SK-N-SH (cell line): ENCODE results near the gene HSBP1. TPM values are rescaled to one million over a fixed set of nuclear protein-coding genes. Genes with fewer than 3 reads are reported as not detected.

Experiments
- CTCF ChIA-PET: fragments of 300-600, 350-600 bp; formaldehyde crosslinking; extraction: SDS; loops from one replicate; lab custom pipeline; 2021; lab: Yijun Ruan, JAX
- POLR2A ChIA-PET: fragments of 350-600 bp; sonication (Branson Sonifier 250); formaldehyde crosslinking; extraction: SDS; loops from one replicate; lab custom pipeline; 2020; ENCODE audit warnings: antibody characterized with exemption, inconsistent platforms; lab: Yijun Ruan, JAX
- DNase-seq: peaks from one replicate; pipeline ENCODE4 v3.0.0; 2012
- H2AFZ ChIP-seq: fragments of 200-600 bp; sonication (generic); 2 replicates; pipeline ENCODE4 v1.8.1; 2016; ENCODE audit warnings: antibody characterized with exemption, mild to moderate bottlenecking, low read depth
- H3F3A ChIP-seq: fragments of 200-600 bp; sonication (generic); replicated peaks from 2 replicates; pipeline ENCODE3; 2016; ENCODE audit warnings: antibody characterized with exemption, mild to moderate bottlenecking; ENCODE audit not compliant: insufficient read depth
- H3K27ac ChIP-seq, 2 experiments: fragments of 200-500 bp in 1 of 2; fragments of 200-600 bp in 1 of 2; sonication (Bioruptor generic) in 1 of 2; sonication (generic), shearing (Covaris generic) in 1 of 2; 2 replicates each; pipeline versions ENCODE4 v1.5.1 to v1.6.1; 2014 to 2016; ENCODE audit warnings: low read depth in 2 of 2, inconsistent platforms in 1 of 2, low read length in 1 of 2, mild to moderate bottlenecking in 1 of 2, mixed read lengths in 1 of 2
- H3K27me3 ChIP-seq: fragments of 200-600 bp; sonication (generic), shearing (Covaris generic); 2 replicates; pipeline ENCODE4 v1.6.1; 2016; ENCODE audit warnings: mixed run types; ENCODE audit not compliant: insufficient read depth
- H3K36me3 ChIP-seq, 2 experiments: fragments of 200-500 bp in 1 of 2; fragments of 200-600 bp in 1 of 2; sonication (Bioruptor generic) in 1 of 2; sonication (generic) in 1 of 2; replicated peaks in 1 of 2; 2 replicates each; pipeline versions ENCODE3 to v1.5.1; 2014 to 2016; ENCODE audit warnings: low read length in 1 of 2, mild to moderate bottlenecking in 1 of 2; ENCODE audit not compliant: insufficient read depth in 2 of 2, control insufficient read depth in 1 of 2
- H3K4me1 ChIP-seq, 2 experiments: fragments of 200-500 bp in 1 of 2; fragments of 200-600 bp in 1 of 2; sonication (Bioruptor generic) in 1 of 2; sonication (generic), shearing (Covaris generic) in 1 of 2; 2 replicates each; pipeline versions ENCODE4 v1.5.1 to v1.6.1; 2014 to 2016; ENCODE audit warnings: low read depth in 1 of 2, low read length in 1 of 2, mixed run types in 1 of 2; ENCODE audit not compliant: insufficient read depth in 2 of 2, control insufficient read depth in 1 of 2
- H3K4me2 ChIP-seq: fragments of 200-600 bp; sonication (generic), shearing (Covaris generic); 2 replicates; pipeline ENCODE4 v1.6.1; 2017; ENCODE audit warnings: mixed run types
- H3K4me3 ChIP-seq, 2 experiments: fragments of 200-500 bp in 1 of 2; fragments of 200-600 bp in 1 of 2; sonication (Bioruptor generic) in 1 of 2; sonication (generic), shearing (Covaris generic) in 1 of 2; 2 replicates each; pipeline versions ENCODE4 v1.5.1 to v1.8.1; 2014 to 2016; ENCODE audit warnings: low read depth in 2 of 2, inconsistent platforms in 1 of 2, low read length in 1 of 2, mild to moderate bottlenecking in 1 of 2, mixed read lengths in 1 of 2, moderate library complexity in 1 of 2
- H3K79me2 ChIP-seq: fragments of 200-600 bp; sonication (generic); 2 replicates; pipeline ENCODE4 v1.8.1; 2017; ENCODE audit warnings: mild to moderate bottlenecking; ENCODE audit not compliant: insufficient read depth
- H3K9ac ChIP-seq: fragments of 200-600 bp; sonication (generic); 2 replicates; pipeline ENCODE4 v1.6.1; 2017; ENCODE audit warnings: mixed run types
- H3K9me2 ChIP-seq: fragments of 200-600 bp; sonication (generic); 2 replicates; pipeline ENCODE4 v1.6.1; 2017; ENCODE audit warnings: mixed run types
- H3K9me3 ChIP-seq: fragments of 200-600 bp; sonication (generic); 2 replicates; pipeline ENCODE4 v1.6.1; 2017; ENCODE audit warnings: mixed run types, mild to moderate bottlenecking, moderate library complexity
- H4K20me1 ChIP-seq: fragments of 200-600 bp; sonication (generic); 2 replicates; pipeline ENCODE4 v1.6.1; 2017; ENCODE audit warnings: mild to moderate bottlenecking, mixed run types; ENCODE audit not compliant: insufficient read depth
- CHD2 ChIP-seq: fragments of 150-350 bp; IDR thresholded peaks from 2 replicates; pipeline ENCODE4 v1.6.1; 2018; ENCODE audit warnings: low read length; ENCODE audit not compliant: partially characterized antibody
- ELF1 ChIP-seq: IDR thresholded peaks from 2 replicates; pipeline ENCODE4 v1.4.0; 2012
- EP300 ChIP-seq, 2 experiments: IDR thresholded peaks; 2 replicates each; pipeline versions ENCODE4 v1.4.0 to v1.6.1; 2012; ENCODE audit warnings: borderline replicate concordance in 1 of 2, low read depth in 1 of 2, low read length in 1 of 2
- FOXM1 ChIP-seq: IDR thresholded peaks from 2 replicates; pipeline ENCODE4 v1.4.0; 2012; ENCODE audit warnings: low read depth, mild to moderate bottlenecking
- GABPA ChIP-seq: IDR thresholded peaks from 2 replicates; pipeline ENCODE4 v1.4.0; 2012; ENCODE audit warnings: low read depth, mild to moderate bottlenecking
- GATA2 ChIP-seq: sonication (generic); formaldehyde crosslinking; IDR thresholded peaks from 2 replicates; pipeline ENCODE4 v1.5.0; 2020; ENCODE audit warnings: mild to moderate bottlenecking, missing genetic modification reagents
- MEF2A ChIP-seq: IDR thresholded peaks from 2 replicates; pipeline ENCODE4 v1.4.0; 2012; ENCODE audit warnings: low read depth, borderline replicate concordance
- MXI1 ChIP-seq: IDR thresholded peaks from 2 replicates; pipeline ENCODE4 v1.6.1; 2012; ENCODE audit warnings: mild to moderate bottlenecking, low read depth, low read length, improper control_type of control experiment
- NRF1 ChIP-seq: IDR thresholded peaks from 2 replicates; pipeline ENCODE4 v1.6.1; 2012; ENCODE audit warnings: low read depth, mild to moderate bottlenecking, low read length
- POLR2AphosphoS5 ChIP-seq: IDR thresholded peaks from 2 replicates; pipeline ENCODE4 v1.6.1; 2012; ENCODE audit warnings: low read depth, low read length
- RAD21 ChIP-seq: IDR thresholded peaks from 2 replicates; pipeline ENCODE4 v1.6.1; 2012; ENCODE audit warnings: mild to moderate bottlenecking, low read length
- RCOR1 ChIP-seq: fragments of 150-350 bp; IDR thresholded peaks from 2 replicates; pipeline ENCODE4 v1.6.1; 2017; ENCODE audit warnings: antibody characterized with exemption, low read length
- RFX5 ChIP-seq: IDR thresholded peaks from 2 replicates; pipeline ENCODE4 v1.6.1; 2012; ENCODE audit warnings: mild to moderate bottlenecking, improper control_type of control experiment, low read length
- RXRA ChIP-seq: IDR thresholded peaks from 2 replicates; pipeline ENCODE4 v1.4.0; 2012; ENCODE audit warnings: low read depth, mild to moderate bottlenecking, borderline replicate concordance
- SIN3A ChIP-seq: IDR thresholded peaks from 2 replicates; pipeline ENCODE4 v1.6.1; 2012; ENCODE audit warnings: low read depth, mild to moderate bottlenecking, low read length, moderate library complexity, borderline replicate concordance
- SMC3 ChIP-seq: IDR thresholded peaks from 2 replicates; pipeline ENCODE4 v1.6.1; 2012; ENCODE audit warnings: low read depth, low read length, improper control_type of control experiment
- TAF1 ChIP-seq: IDR thresholded peaks from 2 replicates; pipeline ENCODE4 v1.6.1; 2012; ENCODE audit warnings: low read depth, mild to moderate bottlenecking, low read length, moderate library complexity, borderline replicate concordance
- TCF12 ChIP-seq: IDR thresholded peaks from 2 replicates; pipeline ENCODE4 v1.4.0; 2012
- TEAD4 ChIP-seq: IDR thresholded peaks from 2 replicates; pipeline ENCODE4 v1.4.0; 2012; ENCODE audit warnings: mild to moderate bottlenecking, borderline replicate concordance; ENCODE audit not compliant: insufficient read depth
- WGBS: methylation state at CpG from one replicate; pipeline ENCODE4 v1.1.6; 2017; ENCODE audit warnings: low lambda C conversion rate; 5-methylcytosine and 5-hydroxymethylcytosine counted together
- polyA plus RNA-seq, 3 experiments: library from polyadenylated mRNA; depleted of rRNA; stranded (reverse); fragments of >200 nt; gene quantifications; 2 replicates each; pipeline ENCODE4 v1.2.3, GENCODE V29; 2012
- TF ChIP-seq, protein P1 (sequence below): fragments of 150-350 bp; IDR thresholded peaks from 2 replicates; pipeline ENCODE4 v1.6.1; 2017; ENCODE audit warnings: antibody characterized with exemption, low read length, low read depth, borderline replicate concordance
- TF ChIP-seq, protein P2 (sequence below): IDR thresholded peaks from 2 replicates; pipeline ENCODE4 v1.4.0; 2012; ENCODE audit warnings: low read depth, borderline replicate concordance
- TF ChIP-seq, protein P3 (sequence below): IDR thresholded peaks from 2 replicates; pipeline ENCODE4 v1.4.0; 2012; ENCODE audit warnings: low read depth, borderline replicate concordance

The HSBP1 gene
- polyA plus RNA-seq, 1 of the 3 experiments (the other 2 are of a cell fraction), result 177 TPM

DNA sequence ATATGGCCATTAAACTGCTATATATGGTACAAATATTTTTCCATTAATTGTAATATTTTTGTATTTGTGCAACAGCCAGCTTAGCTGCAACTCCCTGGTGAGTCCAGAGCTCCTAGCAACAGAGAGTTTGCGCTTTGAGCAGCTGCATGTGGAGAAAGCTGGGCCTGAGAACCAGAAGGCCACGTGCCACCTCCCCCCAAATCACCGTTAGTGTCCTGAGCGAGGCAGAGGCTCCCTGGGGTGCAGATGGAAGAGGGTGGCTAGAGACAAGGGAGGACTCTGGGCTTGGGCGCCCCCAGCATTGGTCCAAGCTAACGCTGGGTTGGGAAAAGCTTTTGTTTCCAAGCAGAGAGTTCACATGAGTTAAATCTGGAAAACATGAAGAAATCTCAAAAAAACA, 41.6 kb downstream of the HSBP1 start:
- 60% methylated on average over 6 of the region's 6 CpGs for WGBS
- H3K36me3 ChIP-seq, result no peaks in the 10 kb centered on the region
- H4K20me1 ChIP-seq, result no peaks in the 10 kb centered on the region
- DNase-seq, result no peak
- TF ChIP-seq MEF2A, result no peak
- no peak for TF ChIP-seq EP300 (IDR thresholded peaks at IDR 0.05; ENCODE audit: borderline replicate concordance in 1 of 2, low read depth in 1 of 2, low read length in 1 of 2)
- no peak for TF ChIP-seq NRF1
- no peak for TF ChIP-seq GABPA
- no peak for TF ChIP-seq POLR2AphosphoS5
- TF ChIP-seq MXI1, result no peak
- no peak for TF ChIP-seq TCF12
- TF ChIP-seq, protein P1, sequence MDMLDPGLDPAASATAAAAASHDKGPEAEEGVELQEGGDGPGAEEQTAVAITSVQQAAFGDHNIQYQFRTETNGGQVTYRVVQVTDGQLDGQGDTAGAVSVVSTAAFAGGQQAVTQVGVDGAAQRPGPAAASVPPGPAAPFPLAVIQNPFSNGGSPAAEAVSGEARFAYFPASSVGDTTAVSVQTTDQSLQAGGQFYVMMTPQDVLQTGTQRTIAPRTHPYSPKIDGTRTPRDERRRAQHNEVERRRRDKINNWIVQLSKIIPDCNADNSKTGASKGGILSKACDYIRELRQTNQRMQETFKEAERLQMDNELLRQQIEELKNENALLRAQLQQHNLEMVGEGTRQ, result no peak
- no peak for TF ChIP-seq RXRA
- no peak for TF ChIP-seq TAF1
- CTCF ChIA-PET, result interaction anchor here (1.1 kb wide), 1 partner anchor 23 kb away, joined by 4 read pairs; no protein-coding TSS in a partner anchor
- H3K4me2 ChIP-seq, result no peak overlapping the region
- no peak overlapping the region for H3K9ac ChIP-seq
- H3K4me1 ChIP-seq, result no peaks in the 10 kb centered on the region; a peak in 2 of 4 replicates
- no peaks in the 10 kb centered on the region for H3K9me3 ChIP-seq
- no peaks in the 10 kb centered on the region for H3K9me2 ChIP-seq
- no peaks in the 10 kb centered on the region for H3F3A ChIP-seq
- POLR2A ChIA-PET, result no interaction called here
- no peak overlapping the region for H2AFZ ChIP-seq
- no peaks in the 10 kb centered on the region for H3K79me2 ChIP-seq
- no peak overlapping the region for H3K4me3 ChIP-seq
- no peak overlapping the region for H3K27ac ChIP-seq
- H3K27me3 ChIP-seq, result no peaks in the 10 kb centered on the region; the same call in 1 of the 2 replicates

DNA sequence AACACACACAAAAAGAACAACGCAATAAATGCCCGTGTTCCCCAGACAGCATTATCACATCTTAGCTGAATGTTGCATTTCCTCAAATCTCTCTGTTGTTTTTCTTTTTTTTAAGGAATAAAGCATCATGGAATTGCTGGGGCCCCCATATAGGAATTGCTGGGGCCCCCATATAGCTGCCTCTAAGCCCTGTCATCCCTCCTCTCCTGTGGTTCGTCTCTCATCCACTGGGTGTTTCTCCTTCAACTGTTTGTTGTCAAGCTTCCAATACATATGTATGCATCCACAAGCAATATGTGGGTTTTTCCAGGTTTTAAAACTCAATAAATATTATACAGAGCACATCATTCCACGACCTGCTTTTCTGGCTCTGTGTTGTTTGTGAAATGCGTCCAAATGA, 43.2 kb downstream of the HSBP1 start:
- Histone ChIP-seq H3K27me3 (no peaks in the 10 kb centered on the region; the same call in 1 of the 2 replicates), H3K4me3 (no peak overlapping the region), H2AFZ (no peak overlapping the region), H3K9me3 (no peaks in the 10 kb centered on the region), H4K20me1 (no peaks in the 10 kb centered on the region), H3K27ac (no peak overlapping the region), H3K36me3 (no peaks in the 10 kb centered on the region), H3K4me1 (no peaks in the 10 kb centered on the region; a peak in 2 of 4 replicates), H3K9ac (no peak overlapping the region), H3K9me2 (no peaks in the 10 kb centered on the region), H3F3A (no peaks in the 10 kb centered on the region), H3K4me2 (no peak overlapping the region), H3K79me2 (no peaks in the 10 kb centered on the region)
- 57% methylated on average over 5 of the region's 5 CpGs for WGBS
- POLR2A ChIA-PET, result no interaction called here
- TF ChIP-seq, protein P1, result no peak
- no peak for TF ChIP-seq GABPA
- TF ChIP-seq GATA2 (CRISPR knock-in tag), result no peak
- TF ChIP-seq RAD21, result no peak
- TF ChIP-seq EP300 (IDR thresholded peaks at IDR 0.05; ENCODE audit: borderline replicate concordance in 1 of 2, low read depth in 1 of 2, low read length in 1 of 2), result no peak
- no peak for TF ChIP-seq RCOR1
- no peak for TF ChIP-seq TCF12
- no peak for TF ChIP-seq FOXM1
- TF ChIP-seq, protein P2, sequence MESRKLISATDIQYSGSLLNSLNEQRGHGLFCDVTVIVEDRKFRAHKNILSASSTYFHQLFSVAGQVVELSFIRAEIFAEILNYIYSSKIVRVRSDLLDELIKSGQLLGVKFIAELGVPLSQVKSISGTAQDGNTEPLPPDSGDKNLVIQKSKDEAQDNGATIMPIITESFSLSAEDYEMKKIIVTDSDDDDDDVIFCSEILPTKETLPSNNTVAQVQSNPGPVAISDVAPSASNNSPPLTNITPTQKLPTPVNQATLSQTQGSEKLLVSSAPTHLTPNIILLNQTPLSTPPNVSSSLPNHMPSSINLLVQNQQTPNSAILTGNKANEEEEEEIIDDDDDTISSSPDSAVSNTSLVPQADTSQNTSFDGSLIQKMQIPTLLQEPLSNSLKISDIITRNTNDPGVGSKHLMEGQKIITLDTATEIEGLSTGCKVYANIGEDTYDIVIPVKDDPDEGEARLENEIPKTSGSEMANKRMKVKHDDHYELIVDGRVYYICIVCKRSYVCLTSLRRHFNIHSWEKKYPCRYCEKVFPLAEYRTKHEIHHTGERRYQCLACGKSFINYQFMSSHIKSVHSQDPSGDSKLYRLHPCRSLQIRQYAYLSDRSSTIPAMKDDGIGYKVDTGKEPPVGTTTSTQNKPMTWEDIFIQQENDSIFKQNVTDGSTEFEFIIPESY, result no peak
- no peak for TF ChIP-seq TAF1
- no peak for TF ChIP-seq RFX5
- TF ChIP-seq CHD2, result no peak
- no peak for TF ChIP-seq MEF2A
- TF ChIP-seq, protein P3, sequence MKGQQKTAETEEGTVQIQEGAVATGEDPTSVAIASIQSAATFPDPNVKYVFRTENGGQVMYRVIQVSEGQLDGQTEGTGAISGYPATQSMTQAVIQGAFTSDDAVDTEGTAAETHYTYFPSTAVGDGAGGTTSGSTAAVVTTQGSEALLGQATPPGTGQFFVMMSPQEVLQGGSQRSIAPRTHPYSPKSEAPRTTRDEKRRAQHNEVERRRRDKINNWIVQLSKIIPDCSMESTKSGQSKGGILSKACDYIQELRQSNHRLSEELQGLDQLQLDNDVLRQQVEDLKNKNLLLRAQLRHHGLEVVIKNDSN, result no peak
- TF ChIP-seq POLR2AphosphoS5, result no peak
- no peak for TF ChIP-seq MXI1
- TF ChIP-seq SMC3, result no peak
- no peak for TF ChIP-seq ELF1
- no peak for TF ChIP-seq SIN3A
- no peak for TF ChIP-seq TEAD4
- TF ChIP-seq, all 33 proteins: peak for 0
- CTCF ChIA-PET, result interaction anchor here (0.9 kb wide), 1 partner anchor 35 kb away, joined by 4 read pairs; no protein-coding TSS in a partner anchor
- DNase-seq, result no peak
